Right lobe of liver (tissue), 6 donors: ENCODE results near the gene MIA. TPM values are rescaled to one million over a fixed set of nuclear protein-coding genes. Genes with fewer than 3 reads are reported as not detected.

Experiments
- ATAC-seq, 4 donors: fragments of 200-7000 bp; cut with Tn5 transposase; one replicate each; pipeline ENCODE4 v1.9.1; 2020; ENCODE audit warnings: mild to moderate bottlenecking in 4 of 4, moderate library complexity in 4 of 4
- DNase-seq, 3 donors: peaks; one replicate each; pipeline ENCODE4 v3.0.0-alpha.2; 2020
- H3K27ac ChIP-seq, 3 donors: fragments of 200-600 bp; one replicate each; pipeline ENCODE4 v1.8.0; 2022
- H3K27me3 ChIP-seq, 2 donors: fragments of 200-600 bp; one replicate each; pipeline ENCODE4 v1.8.0; 2022
- H3K36me3 ChIP-seq, 4 donors: fragments of 200-600 bp; sonication (generic) in 1 of 4; one replicate each; pipeline versions ENCODE4 v1.5.1 to v1.8.0; 2017 to 2022; ENCODE audit warnings: control low read depth in 1 of 4
- H3K4me1 ChIP-seq, 4 donors: fragments of 200-600 bp; sonication (generic) in 1 of 4; one replicate each; pipeline versions ENCODE4 v1.5.1 to v1.8.0; 2017 to 2022; ENCODE audit warnings: control low read depth in 1 of 4
- H3K4me3 ChIP-seq, 3 donors: fragments of 200-600 bp; one replicate each; pipeline ENCODE4 v1.8.0; 2022
- H3K9me3 ChIP-seq, 4 donors: fragments of 200-600 bp; sonication (generic) in 1 of 4; one replicate each; pipeline versions ENCODE4 v1.5.1 to v1.8.0; 2017 to 2022; ENCODE audit warnings: control low read depth in 1 of 4
- CTCF ChIP-seq, 4 donors: fragments of 200-600 bp in 3 of 4; fragments of 450-650 bp in 1 of 4; IDR thresholded peaks; one replicate each; pipeline versions ENCODE4 v1.5.1 to v1.8.0; 2016 to 2022; ENCODE audit warnings: antibody characterized with exemption in 4 of 4, mild to moderate bottlenecking in 2 of 4
- POLR2A ChIP-seq: fragments of 450-650 bp; IDR thresholded peaks from one replicate; pipeline ENCODE4 v1.6.1; 2017; ENCODE audit warnings: antibody characterized with exemption, mild to moderate bottlenecking
- WGBS: methylation state at CpG from one replicate; pipeline ENCODE4 v1.1.6; 2018; ENCODE audit warnings: low coverage, low lambda C conversion rate; ENCODE audit not compliant: insufficient coverage; ENCODE audit errors: missing lambda C conversion rate; 5-methylcytosine and 5-hydroxymethylcytosine counted together
- intact Hi-C, 2 donors: fragments of 100-400 bp; cut with DNase I; formaldehyde crosslinking; loops; one replicate each; pipeline versions ENCODE4 v1.11.2 to v1.14.1; 2022
- total RNA-seq, 6 experiments: library from RNA; depleted of rRNA in 2 of 6; stranded (reverse); fragments of >200 nt in 2 of 6; fragmentation: NEBNext Ultra II Directional in 3 of 6; extraction: Animal tissue kit (Norgen Biotek cat#: 25700) in 3 of 6; gene quantifications; one replicate each; pipeline versions ENCODE4 v1.1.0 to v1.2.4, GENCODE V29; 2016 to 2023
- donor health status: DM: no; HTN: yes; CAD: no.
- donor health status: DM: no; HTN: no; CAD: no.
- donor health status: DM: no; HTN: no; CAD: no.
- donor health status: DM: no; HTN: yes; CAD: no.
- donor health status: DM: no; HTN: yes; CAD: no.

MIA gene
- total RNA-seq, 6 experiments from 2014 or later, result 0.86 to 1.9 (median 1.1) TPM; not detected in 3

DNA sequence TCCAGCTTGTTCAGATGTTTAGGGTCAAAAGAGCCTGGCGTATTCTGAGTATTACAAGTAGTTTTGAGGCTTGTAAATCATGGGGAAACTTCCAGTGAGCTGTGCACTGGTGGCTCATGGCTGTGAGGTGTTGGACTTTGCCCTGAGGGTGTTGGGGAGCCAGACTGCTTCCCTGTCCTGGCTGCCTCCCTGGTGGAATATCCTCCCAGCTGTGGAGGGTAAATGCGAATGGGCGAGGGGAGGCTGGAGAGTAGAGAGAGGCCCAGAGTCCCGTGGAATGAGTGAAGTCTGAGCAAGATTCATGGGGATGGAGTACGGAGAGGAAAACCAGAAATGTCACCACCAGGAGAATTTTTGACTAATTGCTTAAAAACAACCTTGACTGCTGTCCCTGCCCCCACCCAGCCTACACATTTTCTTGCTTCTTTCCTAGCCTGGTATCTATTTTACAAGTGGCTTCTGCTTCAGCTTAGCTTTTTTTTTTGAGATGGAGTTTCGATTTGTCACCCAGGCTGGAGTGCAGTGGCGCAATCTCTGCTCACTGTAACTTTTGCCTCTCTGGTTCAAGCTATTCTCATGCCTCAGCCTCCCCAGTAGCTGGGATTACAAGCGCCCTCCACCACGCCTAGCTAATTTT, 20.6 kb upstream of the MIA start:
- peak overlapping the region; percentile 21 to 32 (median 26) for H3K4me3 ChIP-seq

GRCh38 chr19:40755248-40755624, 20.1 kb upstream of the MIA start:
- Histone ChIP-seq H3K36me3 (peaks cover 6 to 43% (median 25%) of the 10 kb centered on the region in 4 donors), H3K27ac (peak overlapping the region; percentile 66 to 84 (median 68)), H3K4me3 (peak overlapping the region in 2 of 3 donors; percentile 21 to 32), H3K4me1 (peaks cover 0 to 39% (median 17%) of the 10 kb centered on the region in 4 donors), H3K27me3 (no peaks in the 10 kb centered on the region), H3K9me3 (no peaks in the 10 kb centered on the region)
- intact Hi-C loops, result no loop called here
- DNase-seq (no peak), ATAC-seq (no peak)
- TF ChIP-seq POLR2A (no peak), CTCF (IDR thresholded peaks at IDR 0.05) (no peak)
- no CpG with 5 or more reads among the region's 3 CpGs for WGBS

More for the DNA sequence above, 20.6 kb upstream of the MIA start:
- no peaks in the 10 kb centered on the region for H3K27me3 ChIP-seq
- peaks cover 0 to 39% (median 17%) of the 10 kb centered on the region in 4 donors for H3K4me1 ChIP-seq
- H3K27ac ChIP-seq, result peak overlapping the region; percentile 66 to 84 (median 68)
- 26% methylated on average over 9 of the region's 9 CpGs for WGBS
- intact Hi-C loops, result no loop called here
- DNase-seq, result peak; percentile 53 to 79 (median 74)
- TF ChIP-seq CTCF (IDR thresholded peaks at IDR 0.05) (no peak), POLR2A (peak; percentile 18)
- H3K36me3 ChIP-seq, result peaks cover 6 to 38% (median 21%) of the 10 kb centered on the region in 4 donors
- peak; percentile 18 to 44 (median 30) for ATAC-seq
- no peaks in the 10 kb centered on the region for H3K9me3 ChIP-seq

DNA sequence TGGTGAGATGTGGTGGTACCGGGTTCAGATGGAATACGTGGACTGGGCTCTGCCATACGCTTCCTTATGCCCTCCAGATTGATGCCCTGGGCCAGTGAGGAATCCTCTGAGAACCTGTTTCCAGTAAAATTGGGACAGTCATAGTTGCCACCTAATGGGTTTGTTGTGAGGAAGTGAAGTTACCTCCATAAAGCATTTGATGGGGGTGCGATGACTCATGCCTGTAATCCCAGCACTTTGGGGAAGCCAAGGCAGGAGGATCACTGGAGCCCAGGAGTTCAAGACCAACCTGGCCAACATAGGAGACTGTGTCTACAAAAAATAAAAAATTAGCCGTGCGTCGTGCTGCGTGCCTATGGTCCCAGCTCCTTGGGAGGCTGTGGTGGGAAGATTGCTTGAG, 19.5 kb upstream of the MIA start:
- Histone ChIP-seq H3K36me3 (peaks cover 6 to 49% (median 30%) of the 10 kb centered on the region in 4 donors), H3K4me3 (no peak overlapping the region), H3K27me3 (no peaks in the 10 kb centered on the region), H3K27ac (no peak overlapping the region), H3K9me3 (no peaks in the 10 kb centered on the region), H3K4me1 (peaks cover 0 to 39% (median 17%) of the 10 kb centered on the region in 4 donors)
- no peak for TF ChIP-seq POLR2A
- TF ChIP-seq CTCF (IDR thresholded peaks at IDR 0.05), result no peak
- 94% methylated on average over 3 of the region's 8 CpGs for WGBS
- ATAC-seq (no peak), DNase-seq (no peak)
- intact Hi-C loops, result no loop called here

- intact Hi-C loops, result no loop called here
- no peaks in the 10 kb centered on the region for H3K27me3 ChIP-seq
- WGBS, result 53% methylated on average over 5 of the region's 11 CpGs
- no peak overlapping the region for H3K4me3 ChIP-seq
- TF ChIP-seq CTCF (IDR thresholded peaks at IDR 0.05) (no peak), POLR2A (no peak)
- H3K27ac ChIP-seq, result no peak overlapping the region
- no peaks in the 10 kb centered on the region for H3K9me3 ChIP-seq
- DNase-seq, result no peak
- H3K4me1 ChIP-seq, result peaks cover 0 to 39% (median 17%) of the 10 kb centered on the region in 4 donors
- peaks cover 6 to 57% (median 34%) of the 10 kb centered on the region in 4 donors for H3K36me3 ChIP-seq
- ATAC-seq, result no peak
Observed at GRCh38 chr19:40756502-40757110, 18.7 kb upstream of the MIA start.
